Iris pigment epithelial cell (primary cell): ENCODE data around the gene IL17C.
A peak's percentile ranks its signal among the peaks of the same experiment; 100 is the strongest.

ENCODE experiments used
- DNase-seq: peaks from one replicate; pipeline ENCODE4 v3.0.0-alpha.2; 2011; ENCODE audit warnings: low read depth

The IL17C gene

GRCh38 chr16:88610080-88610479 is 28.3 kb upstream of the IL17C start:
- no peak for DNase-seq

GRCh38 chr16:88610909-88611812 is 27.2 kb upstream of the IL17C start:
- no peak for DNase-seq

DNA sequence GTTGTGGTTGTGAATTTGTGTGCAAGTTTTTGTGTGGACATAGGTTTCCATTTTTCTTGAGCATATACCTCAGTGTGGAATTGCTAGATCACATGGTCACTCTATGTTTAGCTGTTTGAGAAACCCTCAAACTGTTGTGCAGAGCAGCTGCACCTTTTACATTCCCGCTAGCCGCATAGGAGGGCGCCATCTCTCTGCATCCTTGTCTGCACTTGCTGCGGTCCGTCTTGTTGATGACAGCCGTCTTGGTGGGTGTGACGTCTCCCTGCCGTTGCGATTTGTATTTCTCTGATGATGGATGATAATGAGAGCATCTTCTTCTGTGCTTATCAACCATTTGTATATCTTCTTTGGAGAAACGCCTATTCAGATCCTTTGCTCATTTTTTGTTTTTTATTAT is 25.1 kb upstream of the IL17C start:
- DNase-seq = no peak

GRCh38 chr16:88613911-88614817 is 24.2 kb upstream of the IL17C start:
- DNase-seq = peak; percentile 52

DNA sequence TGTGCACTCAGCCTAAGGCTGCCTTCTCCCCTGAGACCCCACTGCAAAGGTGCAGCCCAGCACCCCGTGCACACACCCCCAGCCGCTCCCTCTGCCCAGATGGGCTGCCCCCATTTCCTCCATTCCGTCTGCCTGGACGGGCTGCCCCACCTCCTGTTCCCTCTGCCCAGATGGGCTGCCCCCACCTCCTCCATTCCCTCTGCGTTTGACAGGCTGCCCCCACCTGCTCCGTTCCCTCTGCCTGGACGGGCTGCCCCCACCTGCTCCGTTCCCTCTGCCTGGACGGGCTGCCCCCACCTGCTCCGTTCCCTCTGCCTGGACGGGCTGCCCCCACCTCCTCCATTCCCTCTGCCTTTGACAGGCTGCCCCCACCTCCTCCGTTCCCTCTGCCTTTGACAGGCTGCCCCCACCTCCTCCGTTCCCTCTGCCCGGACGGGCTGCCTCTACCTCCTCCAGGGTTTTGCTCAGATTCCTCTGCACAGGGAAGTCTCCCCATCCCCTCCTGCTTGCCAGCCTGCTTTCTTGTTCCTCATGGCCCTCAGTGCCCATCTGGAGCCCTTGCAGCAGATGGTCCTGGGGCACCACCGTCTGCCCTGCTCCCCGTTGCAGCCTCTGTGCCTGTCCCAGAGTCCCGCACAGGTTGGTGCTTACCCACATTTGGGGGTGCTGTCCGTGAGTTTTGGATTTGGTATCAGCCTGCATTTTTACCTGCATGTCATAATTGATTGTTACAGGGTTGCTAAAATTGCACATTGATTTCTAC is 23.4 kb upstream of the IL17C start:
- DNase-seq = no peak

- DNase-seq = no peak
Measured at GRCh38 chr16:88616320-88616719, 22.1 kb upstream of the IL17C start.

DNA sequence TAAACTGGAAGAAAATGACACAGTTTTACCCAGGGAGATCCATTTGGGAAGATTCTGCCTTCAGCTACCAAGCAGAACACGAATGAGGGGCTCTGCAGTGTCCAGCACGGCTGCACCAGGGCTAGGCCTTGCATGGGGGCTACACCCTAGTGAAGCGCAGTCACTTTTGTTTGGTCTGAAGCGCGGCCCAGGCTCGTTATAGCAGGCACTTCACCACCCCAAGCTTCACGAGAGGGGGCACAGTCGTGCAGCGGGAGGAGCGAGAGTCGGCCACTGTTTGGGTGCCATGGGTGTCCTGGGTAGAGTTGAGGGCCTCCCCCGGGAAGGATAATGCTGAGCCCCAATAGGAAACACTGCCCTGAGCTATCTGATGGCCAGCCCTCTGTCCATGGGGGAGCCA is 21.6 kb upstream of the IL17C start:
- DNase-seq = no peak

GRCh38 chr16:88617268-88618031 is 20.9 kb upstream of the IL17C start:
- DNase-seq = peak; percentile 38

DNA sequence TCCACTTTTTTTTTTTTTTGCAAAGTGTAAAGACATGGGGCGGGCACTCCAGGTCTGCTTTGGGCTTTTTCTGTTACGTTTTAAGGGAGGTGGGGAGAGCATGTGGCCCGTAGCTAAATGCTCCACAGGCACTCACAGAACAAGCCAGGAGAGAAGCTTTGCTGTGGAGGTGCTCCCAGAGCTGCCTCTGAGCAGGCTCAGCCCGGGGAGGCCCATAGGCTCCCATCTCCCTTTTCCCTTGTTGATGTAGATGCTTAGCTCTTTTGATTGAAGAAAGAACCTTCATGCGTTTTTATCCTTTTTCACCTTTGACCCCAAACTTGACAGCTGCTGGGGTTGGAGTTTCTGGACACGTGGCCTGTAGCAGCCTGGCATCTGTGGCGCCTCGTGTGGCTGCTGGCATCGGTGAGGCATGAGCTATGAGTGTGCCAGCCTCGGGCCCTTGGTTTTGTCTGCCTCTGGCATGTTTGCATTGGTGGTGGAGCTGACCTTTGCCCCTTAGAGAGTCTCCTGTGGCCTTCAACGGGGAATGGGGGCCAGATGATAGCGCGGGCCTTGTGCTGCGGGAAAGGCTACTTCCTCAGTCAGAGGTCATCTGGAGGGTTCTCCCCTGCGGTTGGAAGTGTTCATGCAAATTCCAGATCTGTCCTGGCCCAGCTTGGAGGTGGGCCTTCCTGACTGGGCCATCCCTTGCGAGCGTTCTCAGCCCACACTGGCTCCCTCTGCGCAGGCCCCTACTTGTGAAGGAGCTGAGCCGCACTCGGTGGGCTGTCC is 20.0 kb upstream of the IL17C start:
- peak; percentile 20 for DNase-seq

DNA sequence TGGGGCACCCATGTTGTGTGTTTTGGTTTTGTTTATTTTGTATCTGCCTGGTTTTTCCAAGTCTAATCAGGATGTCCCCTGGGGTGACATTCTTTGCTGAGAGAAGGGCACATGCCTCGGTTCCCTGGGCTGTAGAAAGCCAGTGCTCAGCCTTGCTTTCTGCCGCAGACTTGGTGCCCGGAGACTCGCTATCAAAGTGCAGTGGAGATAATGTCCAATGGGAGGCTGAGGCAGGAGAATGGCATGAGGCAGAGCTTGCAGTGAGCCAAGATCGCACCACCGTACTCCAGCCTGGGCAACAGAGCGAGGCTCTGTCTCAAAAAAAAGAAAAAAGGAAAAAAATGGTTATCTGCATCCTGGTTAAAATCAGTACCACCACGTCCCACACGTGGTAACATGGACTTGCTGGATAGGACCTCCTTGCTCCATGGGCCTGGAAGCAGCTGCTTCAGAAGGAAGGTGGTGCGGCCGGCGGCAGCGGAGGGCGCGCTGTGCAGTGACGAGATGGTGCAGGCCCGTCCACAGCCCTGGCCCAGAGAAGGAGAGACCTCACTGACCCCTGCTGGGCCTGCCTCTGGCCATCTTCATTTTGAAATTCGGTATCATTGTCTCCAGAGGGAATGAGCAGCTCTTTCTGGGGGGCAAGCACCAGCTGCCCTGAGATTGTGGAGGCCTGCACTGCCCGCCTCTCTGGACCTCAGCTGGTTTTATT is 19.3 kb upstream of the IL17C start:
- no peak for DNase-seq

DNA sequence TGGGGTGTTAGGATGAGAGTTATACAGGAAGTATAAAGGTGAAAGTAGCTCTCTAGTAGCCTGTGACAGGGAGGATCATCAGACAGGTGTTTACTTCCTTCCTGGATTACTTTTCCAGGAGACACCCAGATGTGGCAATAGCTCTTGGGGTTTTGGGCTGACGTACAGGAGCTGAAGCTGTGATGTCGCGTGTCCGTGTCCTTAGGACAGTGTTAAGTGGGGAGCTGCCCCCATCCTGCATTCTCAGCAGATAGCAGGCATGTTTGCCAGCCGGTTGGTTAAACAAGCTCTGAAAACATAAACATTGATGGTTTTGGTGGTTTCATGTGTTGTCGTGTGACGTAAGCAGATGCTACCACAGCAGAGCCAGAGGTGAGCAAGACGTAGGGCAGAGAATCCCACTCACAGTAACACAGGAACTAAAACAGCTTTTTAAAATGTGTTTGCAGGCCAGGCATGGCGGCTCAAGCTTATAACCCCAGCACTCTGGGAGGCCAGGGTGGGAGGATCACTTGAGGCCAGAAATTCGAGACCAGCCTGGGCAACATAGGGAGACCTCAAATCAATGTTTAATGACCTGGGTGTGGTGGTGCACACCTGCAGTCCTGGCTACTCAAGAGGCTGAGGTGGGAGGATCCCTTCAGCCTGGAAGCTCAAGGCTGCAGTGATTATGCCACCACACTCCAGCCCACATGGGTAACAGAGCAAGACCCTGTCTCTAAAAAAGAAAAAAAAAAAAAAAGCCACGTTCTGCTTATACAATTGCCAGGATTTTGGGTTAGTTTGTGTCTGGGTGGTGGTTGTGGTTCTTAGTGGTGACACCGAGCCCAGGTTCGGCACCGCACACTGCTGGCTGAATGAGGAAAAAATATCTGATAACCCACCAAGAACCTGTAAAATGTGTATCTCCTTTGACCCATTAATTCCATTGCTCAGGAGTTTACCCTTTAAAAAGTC is 18.2 kb upstream of the IL17C start:
- DNase-seq = peak; percentile 93

DNA sequence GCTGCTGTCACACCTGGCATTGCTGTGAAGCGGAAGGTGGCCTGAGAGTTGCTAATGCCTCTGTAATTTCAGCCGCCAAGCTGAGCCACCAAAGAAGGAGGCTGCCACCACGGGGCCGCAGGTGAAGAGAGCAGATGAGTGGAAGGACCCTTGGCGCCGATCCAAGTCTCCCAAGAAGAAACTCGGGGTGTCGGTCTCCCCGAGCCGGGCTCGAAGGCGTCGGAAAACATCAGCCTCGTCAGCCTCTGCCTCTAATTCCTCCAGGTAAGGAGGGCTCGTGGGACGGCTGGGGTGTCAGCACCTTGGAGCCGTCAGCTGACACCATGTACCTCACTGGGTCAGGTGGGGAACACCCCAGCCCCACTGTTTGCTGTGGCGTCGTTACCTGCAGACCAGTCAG is 16.2 kb upstream of the IL17C start:
- no peak for DNase-seq

- no peak for DNase-seq
Measured at GRCh38 chr16:88622866-88623265, 15.5 kb upstream of the IL17C start.

- DNase-seq = no peak
Measured at GRCh38 chr16:88623858-88624257, 14.5 kb upstream of the IL17C start.

- no peak for DNase-seq
Measured at GRCh38 chr16:88624481-88624880, 13.9 kb upstream of the IL17C start.

GRCh38 chr16:88624977-88625576 is 13.3 kb upstream of the IL17C start:
- no peak for DNase-seq

DNA sequence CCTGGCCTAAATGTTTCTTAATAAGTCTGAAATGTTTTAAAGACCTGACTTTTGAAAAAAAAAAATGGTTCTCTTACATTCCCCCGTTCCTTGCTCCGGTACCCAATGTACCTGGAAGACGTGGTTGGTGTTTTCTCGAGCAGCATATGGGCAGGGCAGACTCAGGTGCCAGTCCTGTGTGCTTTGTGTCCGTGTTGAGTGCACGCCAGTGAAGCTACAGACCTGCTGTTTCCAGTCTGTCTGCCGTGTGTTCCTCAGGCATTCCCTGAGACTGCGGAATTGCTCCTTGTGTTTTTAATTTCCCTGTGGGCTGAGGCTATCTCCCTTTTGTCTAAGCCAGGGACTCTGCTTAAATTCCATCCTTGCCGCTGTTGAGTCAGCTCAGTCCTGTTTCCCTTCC is 11.7 kb upstream of the IL17C start:
- DNase-seq = no peak
